ENCODE measurements around the gene PERM1. TPM values are rescaled to one million over a fixed set of nuclear protein-coding genes. Genes with fewer than 3 reads are reported as not detected.

The PERM1 gene
- total and polyA plus RNA-seq, 9 of the 15 experiments (the other 6 are each of a cell fraction or from before 2014, with no cell fraction given): not detected

GRCh38 chr1:958823-959730, 22.8 kb downstream of the PERM1 start, which contains the start of gene NOC2L (continued):
- TF ChIP-seq PATZ1 (CRISPR knock-in tag; IDR thresholded peaks at IDR 0.05; ENCODE audit: borderline replicate concordance) (no peak), LEF1 (IDR thresholded peaks at IDR 0.05) (no peak), ZBED1 (IDR thresholded peaks at IDR 0.05) (no peak), EHMT2 (IDR thresholded peaks at IDR 0.05) (no peak), MCM2 (IDR thresholded peaks at IDR 0.05; ENCODE audit: low read depth) (no peak), GTF2B (IDR thresholded peaks at IDR 0.05; ENCODE audit: extremely low read depth, insufficient read length) (no peak), TCFL5 (CRISPR knock-in tag; conservative IDR thresholded peaks at IDR 0.05) (no peak), BRD4 (IDR thresholded peaks at IDR 0.05) (no peak), ZNF280A (IDR thresholded peaks at IDR 0.05; ENCODE audit: low read depth, partially characterized antibody) (no peak), ZNF561 (CRISPR knock-in tag; conservative IDR thresholded peaks at IDR 0.05) (no peak), ZNF121 (CRISPR knock-in tag; conservative IDR thresholded peaks at IDR 0.05) (no peak), PHF20 (IDR thresholded peaks at IDR 0.05; ENCODE audit: partially characterized antibody) (peak; percentile 88), RNF219 (CRISPR knock-in tag; IDR thresholded peaks at IDR 0.05) (no peak), CLOCK (CRISPR knock-in tag; IDR thresholded peaks at IDR 0.05; ENCODE audit: borderline replicate concordance) (0 out of 2 replicates have a peak, but pooled peaks have one; percentile 23), MYC (IDR thresholded peaks at IDR 0.05; ENCODE audit: low read depth, low read length) (peak; percentile 94), MYC (CRISPR knock-in tag; IDR thresholded peaks at IDR 0.05; ENCODE audit: borderline replicate concordance, low read depth) (peak; percentile 92; the same call in 1 of the 2 replicates), HDAC6 (IDR thresholded peaks at IDR 0.05; ENCODE audit: low read depth, low read length) (no peak), HSF4 (CRISPR knock-in tag; IDR thresholded peaks at IDR 0.05; ENCODE audit: borderline replicate concordance) (no peak), ATF7 (IDR thresholded peaks at IDR 0.05) (peak; percentile 44)

Data from K562 (cell line).